ENCODE results near the gene ACVR2B. TPM values are rescaled to one million over a fixed set of nuclear protein-coding genes. Genes with fewer than 3 reads are reported as not detected.

ACVR2B gene
- total and polyA plus RNA-seq, 2 of the 13 experiments (the other 11 are each of a cell fraction or from before 2014, with no cell fraction given), result 10.0 to 12.7 TPM

DNA sequence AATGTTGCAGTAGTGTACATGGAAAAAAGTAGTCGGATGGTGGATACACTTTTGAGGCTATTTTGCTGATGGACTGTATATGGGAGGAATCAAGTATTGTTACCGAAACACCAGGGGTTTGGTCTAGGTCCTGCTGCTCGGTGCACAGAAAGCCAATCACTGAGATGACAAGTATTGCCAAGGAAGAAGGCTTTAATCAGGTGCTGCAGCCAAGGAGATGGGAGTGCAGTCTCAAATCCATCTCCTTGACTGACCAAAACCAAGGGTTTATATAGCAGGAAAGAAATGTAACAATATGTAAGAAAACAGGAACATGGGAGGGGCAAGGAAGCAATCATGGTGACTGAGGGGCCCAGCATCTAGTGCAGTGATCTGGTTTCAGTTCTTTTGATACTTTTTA lies 2.8 kb upstream of the ACVR2B start:
- ChIA-PET POLR2A (no interaction called here), CTCF (ENCODE audit: low intra/inter-chr PET ratio, low total read pairs) (no interaction called here)
- no peak for ATAC-seq
- Histone ChIP-seq H3K4me1 (ENCODE audit: insufficient read depth, low read length) (peaks cover 9% of the 10 kb centered on the region), H3K4me2 (ENCODE audit: low read depth, low read length) (no peak overlapping the region), H2AFZ (ENCODE audit: low read length) (no peak overlapping the region), H3K36me3 (replicated peaks in 1 of 2; ENCODE audit: control insufficient read depth in 1 of 2, insufficient read depth in 2 of 2, low read length in 2 of 2) (no peaks in the 10 kb centered on the region), H3K27ac (ENCODE audit: extremely low read length, insufficient read depth, low read length) (no peak overlapping the region), H3K9ac (ENCODE audit: insufficient read depth, low read depth, low read length) (no peak overlapping the region), H4K20me1 (ENCODE audit: insufficient read depth, low read length) (peaks cover 4% of the 10 kb centered on the region), H3K9me3 (ENCODE audit: low read length) (no peaks in the 10 kb centered on the region), H3K4me3 (replicated peaks in 1 of 3; ENCODE audit: insufficient read depth in 1 of 3, low read depth in 2 of 3, low read length in 3 of 3) (no peak overlapping the region), H3K79me2 (ENCODE audit: insufficient read depth, low read length) (peaks cover 14% of the 10 kb centered on the region), H3K27me3 (ENCODE audit: control insufficient read depth in 1 of 2, insufficient read depth in 2 of 2, low read length in 2 of 2) (no peaks in the 10 kb centered on the region)
- intact Hi-C loops (cut with micrococcal nuclease; ENCODE audit: unreplicated experiment) (no loop called here), in situ Hi-C loops (cut with HindIII; ENCODE audit: extremely low pct_ligation_motif_present, low pct_unique_long_range_greater_than_20kb) (loop anchor here (25.0 kb wide), 1 partner anchor 314 kb away; the partner anchor contains the start of genes ACAA1 and MYD88)
- 94% methylated on average over 3 of the region's 3 CpGs for WGBS (ENCODE audit: low lambda C conversion rate)
- no TSS peak for BruUV-seq (replicated peaks)
- TF ChIP-seq, protein P1, sequence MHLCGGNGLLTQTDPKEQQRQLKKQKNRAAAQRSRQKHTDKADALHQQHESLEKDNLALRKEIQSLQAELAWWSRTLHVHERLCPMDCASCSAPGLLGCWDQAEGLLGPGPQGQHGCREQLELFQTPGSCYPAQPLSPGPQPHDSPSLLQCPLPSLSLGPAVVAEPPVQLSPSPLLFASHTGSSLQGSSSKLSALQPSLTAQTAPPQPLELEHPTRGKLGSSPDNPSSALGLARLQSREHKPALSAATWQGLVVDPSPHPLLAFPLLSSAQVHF (CRISPR knock-in tag; IDR thresholded peaks at IDR 0.05), result no peak
- peak; percentile 61; the same call in 1 of the 2 replicates for TF ChIP-seq ZNF124 (CRISPR knock-in tag; IDR thresholded peaks at IDR 0.05)
- no peak for DNase-seq (ENCODE audit: low spot score)
- no peak for FAIRE-seq

DNA sequence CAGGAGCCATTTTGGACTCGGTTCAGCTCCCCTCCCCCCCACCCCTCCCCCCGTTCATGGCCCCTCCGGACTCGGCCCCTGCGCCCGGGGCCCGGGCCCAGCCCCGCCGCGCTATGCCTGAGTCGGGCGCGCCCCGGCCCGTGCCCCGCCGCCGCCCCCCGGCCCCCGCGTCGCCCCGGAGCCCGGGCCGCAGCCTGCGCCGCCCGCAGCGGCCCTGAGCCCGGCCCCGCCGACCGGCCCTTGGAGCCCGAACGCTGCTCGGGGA lies 155 bp downstream of the ACVR2B start:
- POLR2A ChIA-PET, result interaction anchor here (0.6 to 1.4 kb wide), 3 partner anchors 71 to 289 kb away, joined by 3 to 5 read pairs (median 4); partner anchors contain the start of gene XYLB
- Histone ChIP-seq H3K79me2 (ENCODE audit: insufficient read depth, low read length) (peaks cover 44% of the 10 kb centered on the region), H3K9ac (ENCODE audit: insufficient read depth, low read depth, low read length) (peak overlapping the region; percentile 94), H3K27me3 (ENCODE audit: control insufficient read depth in 1 of 2, insufficient read depth in 2 of 2, low read length in 2 of 2) (no peaks in the 10 kb centered on the region), H4K20me1 (ENCODE audit: insufficient read depth, low read length) (peaks cover 28% of the 10 kb centered on the region), H3K27ac (ENCODE audit: extremely low read length, insufficient read depth, low read length) (peak overlapping the region; percentile 86), H3K4me3 (replicated peaks in 1 of 3; ENCODE audit: insufficient read depth in 1 of 3, low read depth in 2 of 3, low read length in 3 of 3) (peak overlapping the region; percentile 55 to 79 (median 64); a peak in 5 of 6 replicates), H3K9me3 (ENCODE audit: low read length) (no peaks in the 10 kb centered on the region), H3K4me2 (ENCODE audit: low read depth, low read length) (peak overlapping the region; percentile 97), H3K36me3 (replicated peaks in 1 of 2; ENCODE audit: control insufficient read depth in 1 of 2, insufficient read depth in 2 of 2, low read length in 2 of 2) (no peaks in the 10 kb centered on the region; a peak in 1 of 5 replicates), H3K4me1 (ENCODE audit: insufficient read depth, low read length) (peaks cover 34% of the 10 kb centered on the region), H2AFZ (ENCODE audit: low read length) (no peak overlapping the region)
- no peak for FAIRE-seq
- TF ChIP-seq KLF6 (CRISPR knock-in tag; IDR thresholded peaks at IDR 0.05), result no peak
- 0 out of 2 replicates have a peak, but pooled peaks have one; percentile 5 for TF ChIP-seq SP4 (CRISPR knock-in tag; IDR thresholded peaks at IDR 0.05)
- CTCF ChIA-PET (ENCODE audit: low intra/inter-chr PET ratio, low total read pairs), result no interaction called here
- DNase-seq (ENCODE audit: low spot score), result no peak
- in situ Hi-C loops (cut with HindIII; ENCODE audit: extremely low pct_ligation_motif_present, low pct_unique_long_range_greater_than_20kb) (loop anchor here (25.0 kb wide), 1 partner anchor 317 kb away; the partner anchor contains the start of genes ACAA1 and MYD88), intact Hi-C loops (cut with micrococcal nuclease; ENCODE audit: unreplicated experiment) (no loop called here)
- no peak for ATAC-seq
- 0% methylated on average over 2 of the region's 36 CpGs for WGBS (ENCODE audit: low lambda C conversion rate)
- no TSS peak for BruUV-seq (replicated peaks)

All from HepG2 (cell line).